ENCODE data around the gene PPP1R2B.

The PPP1R2B gene

GRCh38 chr5:156883316-156883875 is 33.3 kb downstream of the PPP1R2B start:
- no peak for DNase-seq

DNA sequence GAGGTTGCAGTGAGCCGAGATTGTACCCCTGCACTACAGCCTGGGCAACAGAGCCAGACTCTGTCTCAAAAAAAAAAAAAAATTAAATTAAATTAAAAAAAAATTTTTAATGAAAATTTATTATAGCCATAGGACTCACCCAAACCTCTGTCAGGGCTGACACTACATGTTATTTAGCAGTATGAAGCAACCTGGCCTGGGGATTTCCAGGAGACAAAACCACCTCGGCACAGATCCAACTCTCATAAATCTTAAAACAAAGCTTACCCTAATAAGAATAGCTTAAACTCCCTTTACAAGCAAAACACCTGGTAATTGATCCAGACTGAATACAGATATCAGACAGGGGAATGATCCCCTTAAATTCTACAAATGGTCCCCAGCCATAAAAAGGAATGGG is 38.4 kb downstream of the PPP1R2B start:
- no peak for DNase-seq

- no peak for DNase-seq
Measured at GRCh38 chr5:156892223-156892622, 42.1 kb downstream of the PPP1R2B start.

DNA sequence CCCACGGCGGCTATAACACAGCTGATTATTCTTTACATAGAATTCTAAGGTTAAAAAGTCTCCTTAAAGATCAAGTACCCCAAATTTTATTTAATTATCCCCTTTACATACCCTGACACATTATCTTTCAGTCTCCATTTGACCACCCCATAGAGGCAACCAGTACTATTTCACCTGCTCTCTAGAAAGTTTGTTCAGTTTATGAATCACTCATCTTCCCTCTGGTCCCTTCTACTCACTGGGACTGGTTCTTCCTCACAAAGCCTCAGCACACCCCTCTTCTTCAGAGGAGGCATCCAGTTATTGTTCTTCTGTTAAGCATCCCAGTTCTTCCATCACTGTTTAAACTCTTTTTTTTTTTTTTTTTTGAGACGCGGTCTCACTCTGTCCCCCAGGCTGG is 42.8 kb downstream of the PPP1R2B start:
- no peak for DNase-seq

DNA sequence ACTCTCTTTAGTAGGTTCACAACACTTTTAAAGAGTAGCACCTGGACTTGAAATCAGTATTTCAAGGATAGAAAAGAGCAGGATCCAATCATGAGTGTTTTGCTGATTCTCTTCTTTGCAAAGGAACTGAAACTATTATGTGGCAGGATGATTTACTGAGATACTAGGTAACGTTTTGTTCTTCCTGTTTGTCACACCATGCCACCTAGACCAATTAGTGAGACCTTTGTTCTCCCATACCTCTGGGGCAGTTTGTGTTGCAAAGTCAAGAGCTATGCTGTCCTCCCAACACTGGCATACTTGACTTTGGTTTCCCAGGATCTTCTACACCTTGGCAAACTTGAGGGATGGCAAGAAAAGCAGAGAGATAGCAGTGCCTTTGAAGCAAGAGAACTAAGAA is 43.4 kb downstream of the PPP1R2B start:
- DNase-seq: no peak

GRCh38 chr5:156896546-156896945 is 46.5 kb downstream of the PPP1R2B start:
- no peak for DNase-seq

Measured in CD4-positive, alpha-beta T cell treated with Interleukin-17A for 4 hours (primary cell).